H9 (cell line): Measurements from ENCODE around the gene TRIO. TPM values are rescaled to one million over a fixed set of nuclear protein-coding genes. Genes with fewer than 3 reads are reported as not detected.

ENCODE experiments used
- DNase-seq: peaks from one replicate; pipeline ENCODE4 v3.0.0-alpha.2; 2017
- H2AFZ ChIP-seq: one replicate; pipeline ENCODE4 v1.6.1; 2013; ENCODE audit warnings: mild to moderate bottlenecking, low read length, control low read depth, moderate library complexity
- H2AK5ac ChIP-seq: 2 replicates; pipeline ENCODE4 v1.6.1; 2013; ENCODE audit warnings: low read length, control low read depth, mixed read lengths; ENCODE audit not compliant: insufficient read length
- H2BK120ac ChIP-seq: one replicate; pipeline ENCODE4 v1.6.1; 2013; ENCODE audit warnings: low read depth, mild to moderate bottlenecking, low read length, control low read depth, inconsistent platforms; ENCODE audit not compliant: poor library complexity, severe bottlenecking
- H2BK12ac ChIP-seq: 2 replicates; pipeline ENCODE4 v1.6.1; 2013; ENCODE audit warnings: low read length, control low read depth, mixed read lengths, low read depth; ENCODE audit not compliant: insufficient read length
- H2BK15ac ChIP-seq: 2 replicates; pipeline ENCODE4 v1.6.1; 2013; ENCODE audit warnings: low read depth, low read length, control low read depth
- H2BK20ac ChIP-seq: one replicate; pipeline ENCODE4 v1.6.1; 2013; ENCODE audit warnings: low read depth, mild to moderate bottlenecking, low read length, control low read depth, inconsistent platforms; ENCODE audit not compliant: poor library complexity, severe bottlenecking
- H2BK5ac ChIP-seq: 2 replicates; pipeline ENCODE4 v1.6.1; 2013; ENCODE audit warnings: low read length, control low read depth, mixed read lengths; ENCODE audit not compliant: insufficient read length
- H3K14ac ChIP-seq: 2 replicates; pipeline ENCODE4 v1.6.1; 2013; ENCODE audit warnings: low read length, control low read depth; ENCODE audit not compliant: insufficient read depth
- H3K18ac ChIP-seq: 2 replicates; pipeline ENCODE4 v1.6.1; 2013; ENCODE audit warnings: low read depth, mild to moderate bottlenecking, mixed read lengths, low read length, control low read depth; ENCODE audit not compliant: insufficient read length
- H3K23ac ChIP-seq: 2 replicates; pipeline ENCODE4 v1.6.1; 2013; ENCODE audit warnings: low read length, control low read depth, mixed read lengths, low read depth; ENCODE audit not compliant: insufficient read length
- H3K23me2 ChIP-seq: 2 replicates; pipeline ENCODE4 v1.6.1; 2013; ENCODE audit warnings: low read depth, mild to moderate bottlenecking, mixed read lengths, low read length, control low read depth; ENCODE audit not compliant: insufficient read length, poor library complexity, severe bottlenecking
- H3K27ac ChIP-seq: 2 replicates; pipeline ENCODE4 v1.5.1; 2013; ENCODE audit warnings: low read length, control low read depth, mixed read lengths, low read depth; ENCODE audit not compliant: insufficient read length
- H3K27me3 ChIP-seq: 2 replicates; pipeline ENCODE4 v1.6.1; 2013; ENCODE audit warnings: low read length, control low read depth, inconsistent platforms; ENCODE audit not compliant: insufficient read depth
- H3K4ac ChIP-seq: 2 replicates; pipeline ENCODE4 v1.6.1; 2013; ENCODE audit warnings: low read depth, mild to moderate bottlenecking, control low read depth, inconsistent platforms, low read length, moderate library complexity
- H3K4me1 ChIP-seq: 2 replicates; pipeline ENCODE4 v1.6.1; 2013; ENCODE audit warnings: low read length, control low read depth, inconsistent platforms; ENCODE audit not compliant: insufficient read depth
- H3K4me2 ChIP-seq: 2 replicates; pipeline ENCODE4 v1.6.1; 2013; ENCODE audit warnings: low read length, control low read depth, mixed read lengths; ENCODE audit not compliant: insufficient read length, insufficient read depth
- H3K56ac ChIP-seq: 2 replicates; pipeline ENCODE4 v1.6.1; 2013; ENCODE audit warnings: low read depth, mild to moderate bottlenecking, mixed read lengths, low read length, control low read depth; ENCODE audit not compliant: insufficient read length
- H3K79me1 ChIP-seq: 2 replicates; pipeline ENCODE4 v1.6.1; 2013; ENCODE audit warnings: low read depth, mild to moderate bottlenecking, moderate library complexity, low read length, control low read depth, inconsistent platforms; ENCODE audit not compliant: insufficient read depth, poor library complexity, severe bottlenecking
- H3K79me2 ChIP-seq: 2 replicates; pipeline ENCODE4 v1.6.1; 2013; ENCODE audit warnings: low read length, control low read depth, inconsistent platforms; ENCODE audit not compliant: insufficient read depth
- H3K9ac ChIP-seq: 2 replicates; pipeline ENCODE4 v1.6.1; 2013; ENCODE audit warnings: low read length, control low read depth, mixed read lengths; ENCODE audit not compliant: insufficient read length; ENCODE audit errors: extremely low read depth
- H3K9me3 ChIP-seq: one replicate; pipeline ENCODE4 v1.6.1; 2013; ENCODE audit warnings: low read depth, low read length, inconsistent platforms; ENCODE audit not compliant: control insufficient read depth
- H3T11ph ChIP-seq: one replicate; pipeline ENCODE4 v1.6.1; 2013; ENCODE audit warnings: mild to moderate bottlenecking, low read length, control low read depth, inconsistent platforms
- H4K20me1 ChIP-seq: one replicate; pipeline ENCODE4 v1.6.1; 2013; ENCODE audit not compliant: control insufficient read depth, insufficient read length, insufficient read depth
- H4K5ac ChIP-seq: 2 replicates; pipeline ENCODE4 v1.6.1; 2013; ENCODE audit warnings: low read depth, mild to moderate bottlenecking, mixed read lengths, low read length, control low read depth; ENCODE audit not compliant: insufficient read length
- H4K8ac ChIP-seq: replicated peaks from 2 replicates; pipeline ENCODE4 v1.6.1; 2013; ENCODE audit warnings: low read length, control low read depth, mixed read lengths, low read depth; ENCODE audit not compliant: insufficient read length
- H4K91ac ChIP-seq: 2 replicates; pipeline ENCODE4 v1.6.1; 2013; ENCODE audit warnings: low read depth, mild to moderate bottlenecking, moderate library complexity, mixed read lengths, low read length, control low read depth; ENCODE audit not compliant: insufficient read length
- H3K27ac Mint-ChIP-seq, 3 experiments: 2 replicates in 2 of 3; 3 replicates in 1 of 3; pipeline ENCODE4 v1.8.0; 2020 to 2021; ENCODE audit warnings: mixed read lengths in 3 of 3, mild to moderate bottlenecking in 1 of 3, moderate library complexity in 1 of 3
- H3K27me3 Mint-ChIP-seq: 2 replicates; pipeline ENCODE4 v1.8.0; 2021; ENCODE audit warnings: low read depth, mild to moderate bottlenecking, moderate library complexity, mixed read lengths
- H3K36me3 Mint-ChIP-seq, 3 experiments: 2 replicates in 2 of 3; 3 replicates in 1 of 3; pipeline ENCODE4 v1.8.0; 2020 to 2021; ENCODE audit warnings: low read depth in 3 of 3, mixed read lengths in 3 of 3; ENCODE audit not compliant: insufficient read depth in 1 of 3
- H3K4me1 Mint-ChIP-seq, 2 experiments: 2 replicates each; pipeline ENCODE4 v1.8.0; 2020; ENCODE audit warnings: mixed read lengths in 2 of 2
- H3K4me3 Mint-ChIP-seq, 2 experiments: 2 replicates in 1 of 2; 3 replicates in 1 of 2; pipeline ENCODE4 v1.8.0; 2020 to 2021; ENCODE audit warnings: mild to moderate bottlenecking in 2 of 2, mixed read lengths in 2 of 2, moderate library complexity in 1 of 2
- H3K9me3 Mint-ChIP-seq, 2 experiments: 2 replicates in 1 of 2; 3 replicates in 1 of 2; pipeline ENCODE4 v1.8.0; 2020; ENCODE audit warnings: mild to moderate bottlenecking in 2 of 2, mixed read lengths in 2 of 2, moderate library complexity in 1 of 2
- CTCF ChIP-seq: fragments of 200-600 bp; sonication (generic); conservative IDR thresholded peaks from 3 replicates; pipeline ENCODE4 v1.8.0; 2021; ENCODE audit warnings: antibody characterized with exemption, mild to moderate bottlenecking
- WGBS: extraction: QIAGEN DNeasy Blood & Tissue Kit; methylation state at CpG from one replicate; pipeline ENCODE4 v1.1.7; 2013; ENCODE audit warnings: missing lambda C conversion rate, low lambda C conversion rate, mixed read lengths; ENCODE audit not compliant: insufficient read length; ENCODE audit errors: extremely low coverage; 5-methylcytosine and 5-hydroxymethylcytosine counted together
- total RNA-seq: library from RNA; stranded (reverse); gene quantifications from 2 replicates; pipeline ENCODE4 v1.2.1, GENCODE V29; 2021

Gene TRIO
- total RNA-seq, 1 experiment from 2014 or later: 87.8 TPM

DNA sequence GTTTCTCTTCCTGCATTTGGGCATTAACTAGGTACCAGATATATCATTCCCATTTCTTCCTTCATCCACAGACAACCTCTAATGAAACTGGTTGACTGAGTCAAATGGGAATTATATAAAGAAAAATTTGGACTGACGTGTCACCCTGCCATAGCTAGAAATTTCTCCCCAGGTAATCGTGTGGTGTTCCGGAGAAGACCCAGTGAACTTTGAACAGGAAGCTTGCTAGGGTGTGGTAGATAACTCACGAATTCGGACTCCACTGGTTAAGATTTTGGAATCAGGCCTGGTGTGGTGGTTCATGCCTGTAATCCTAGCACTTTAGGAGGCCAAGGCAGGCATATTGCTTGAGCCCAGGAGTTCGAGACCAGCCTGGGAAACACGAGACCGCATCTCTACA lies 324.1 kb downstream of the TRIO start:
- Histone ChIP-seq H4K8ac (no peak overlapping the region), H3K23ac (no peak overlapping the region), H3K4me2 (no peak overlapping the region), H3T11ph (no peak overlapping the region), H4K5ac (no peak overlapping the region), H2AK5ac (no peak overlapping the region), H3K79me1 (no peaks in the 10 kb centered on the region), H2AFZ (no peak overlapping the region), H3K14ac (no peak overlapping the region), H3K56ac (no peak overlapping the region), H3K9me3 (no peaks in the 10 kb centered on the region), H3K79me2 (no peaks in the 10 kb centered on the region), H3K27me3 (no peaks in the 10 kb centered on the region), H4K91ac (no peak overlapping the region), H4K20me1 (no peaks in the 10 kb centered on the region), H3K9ac (no peak overlapping the region), H3K23me2 (no peaks in the 10 kb centered on the region), H2BK20ac (no peak overlapping the region), H3K18ac (no peak overlapping the region), H3K4ac (no peak overlapping the region), H2BK120ac (no peak overlapping the region), H2BK12ac (no peak overlapping the region), H3K27ac (no peak overlapping the region), H2BK15ac (no peak overlapping the region), H3K4me1 (no peaks in the 10 kb centered on the region; the same call in 1 of the 2 replicates), H2BK5ac (no peak overlapping the region)
- peaks cover 8 to 46% (median 38%) of the 10 kb centered on the region in 3 experiments; a peak in 6 of 7 replicates for H3K36me3 Mint-ChIP-seq
- H3K4me3 Mint-ChIP-seq: no peak overlapping the region
- peaks cover 8 to 9% of the 10 kb centered on the region in 2 experiments for H3K4me1 Mint-ChIP-seq
- no peak for DNase-seq
- no peaks in the 10 kb centered on the region for H3K9me3 Mint-ChIP-seq
- WGBS: no CpG with 5 or more reads among the region's 8 CpGs
- H3K27me3 Mint-ChIP-seq: no peaks in the 10 kb centered on the region
- no peak for TF ChIP-seq CTCF
- no peak overlapping the region for H3K27ac Mint-ChIP-seq
